GM12878 (cell line): Measurements from ENCODE around the gene PSRC1.

Experiments used
- BHLHE40 ChIP-seq, 2 experiments: fragments of 450-650 bp in 1 of 2; IDR thresholded peaks; 2 replicates each; pipeline ENCODE4 v1.6.1; 2011 to 2017; ENCODE audit warnings: low read depth in 2 of 2, borderline replicate concordance in 1 of 2, improper control_type of control experiment in 1 of 2, low read length in 1 of 2, mild to moderate bottlenecking in 1 of 2
- CEBPB ChIP-seq, 2 experiments: fragments of 150-350 bp in 1 of 2; IDR thresholded peaks; 2 replicates each; pipeline ENCODE4 v1.6.1; 2012 to 2014; ENCODE audit warnings: low read depth in 2 of 2, low read length in 2 of 2, borderline replicate concordance in 1 of 2, inconsistent platforms in 1 of 2
- CHD1 ChIP-seq: IDR thresholded peaks from 2 replicates; pipeline ENCODE4 v1.6.1; 2012; ENCODE audit warnings: low read depth, low read length, improper control_type of control experiment
- CHD2 ChIP-seq: IDR thresholded peaks from 2 replicates; pipeline ENCODE4 v1.6.1; 2011; ENCODE audit warnings: low read depth, low read length, improper control_type of control experiment, borderline replicate concordance
- CHD4 ChIP-seq: fragments of 200-600 bp; sonication (generic); IDR thresholded peaks from 2 replicates; pipeline ENCODE4 v1.6.1; 2016; ENCODE audit warnings: mild to moderate bottlenecking
- CTCF ChIP-seq, 3 experiments: IDR thresholded peaks in 2 of 3; conservative IDR thresholded peaks in 1 of 3; 2 replicates each; pipeline ENCODE4 v1.5.1; 2011; ENCODE audit warnings: low read depth in 3 of 3, low read length in 3 of 3, mild to moderate bottlenecking in 3 of 3, control low read depth in 2 of 3, moderate library complexity in 2 of 3, inconsistent platforms in 1 of 3, mixed read lengths in 1 of 3; ENCODE audit not compliant: control insufficient read depth in 2 of 3, insufficient read depth in 1 of 3; ENCODE audit errors: extremely low read depth in 1 of 3
- E2F4 ChIP-seq: IDR thresholded peaks from 2 replicates; pipeline ENCODE4 v1.6.1; 2012; ENCODE audit warnings: low read depth, low read length, improper control_type of control experiment
- ELK1 ChIP-seq: IDR thresholded peaks from 2 replicates; pipeline ENCODE4 v1.6.1; 2012; ENCODE audit warnings: low read depth, low read length, improper control_type of control experiment
- HCFC1 ChIP-seq: fragments of 150-350 bp; IDR thresholded peaks from 2 replicates; pipeline ENCODE4 v1.6.1; 2014; ENCODE audit warnings: low read length
- POLR2AphosphoS2 ChIP-seq: IDR thresholded peaks from 2 replicates; pipeline ENCODE4 v1.6.1; 2011; ENCODE audit warnings: low read depth, mild to moderate bottlenecking, low read length, improper control_type of control experiment, moderate library complexity
- RAD21 ChIP-seq: IDR thresholded peaks from 2 replicates; pipeline ENCODE4 v1.6.1; 2011; ENCODE audit warnings: mild to moderate bottlenecking, low read depth, low read length, moderate library complexity; ENCODE audit not compliant: insufficient read depth
- SIN3A ChIP-seq: IDR thresholded peaks from 2 replicates; pipeline ENCODE4 v1.6.1; 2012; ENCODE audit warnings: low read depth, low read length, improper control_type of control experiment
- TAF1 ChIP-seq: IDR thresholded peaks from 2 replicates; pipeline ENCODE4 v1.6.1; 2011; ENCODE audit warnings: mild to moderate bottlenecking, low read depth, low read length, borderline replicate concordance
- TCF7 ChIP-seq: IDR thresholded peaks from 2 replicates; pipeline ENCODE4 v1.6.1; 2014; ENCODE audit warnings: antibody characterized with exemption, borderline replicate concordance

DNA sequence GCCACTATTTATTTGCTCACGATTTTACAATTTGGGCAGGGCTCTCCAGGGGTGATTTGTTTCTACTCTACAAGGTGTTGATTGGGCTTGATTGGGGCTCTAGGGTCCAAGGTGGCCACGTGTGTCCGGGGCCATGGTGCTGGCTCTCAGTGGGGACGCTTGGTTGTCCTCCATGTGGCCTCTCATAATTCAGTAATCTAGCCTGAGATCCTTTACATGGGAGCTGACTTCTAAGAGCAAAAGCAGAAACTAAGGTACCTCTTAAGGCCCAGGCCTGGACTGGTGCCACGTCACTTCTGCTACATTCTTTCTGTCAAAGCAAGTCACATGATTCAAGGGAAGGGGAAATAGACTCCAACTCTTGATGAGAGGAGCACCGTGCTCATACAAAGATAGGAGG, 8.1 kb upstream of the PSRC1 start:
- no peak for TF ChIP-seq POLR2AphosphoS2
- TF ChIP-seq ELK1 = no peak
- no peak for TF ChIP-seq CHD2
- no peak for TF ChIP-seq TAF1
- no peak for TF ChIP-seq TCF7
- TF ChIP-seq E2F4 = no peak
- TF ChIP-seq CTCF (IDR thresholded peaks at IDR 0.05 in 2 of 3, conservative IDR thresholded peaks at IDR 0.05 in 1 of 3; ENCODE audit: control insufficient read depth in 2 of 3, extremely low read depth in 1 of 3, insufficient read depth in 1 of 3, low read depth in 3 of 3, low read length in 3 of 3) = no peak
- no peak for TF ChIP-seq BHLHE40 (IDR thresholded peaks at IDR 0.05; ENCODE audit: borderline replicate concordance in 1 of 2, low read depth in 2 of 2, low read length in 1 of 2)
- TF ChIP-seq SIN3A = no peak
- no peak for TF ChIP-seq RAD21
- no peak for TF ChIP-seq HCFC1
- no peak for TF ChIP-seq CHD4
- no peak for TF ChIP-seq CEBPB (IDR thresholded peaks at IDR 0.05; ENCODE audit: borderline replicate concordance in 1 of 2, low read depth in 2 of 2, low read length in 2 of 2)
- no peak for TF ChIP-seq CHD1
